GM19324 (cell line): ENCODE data around the gene TSPEAR.
"Not testable (repeated sequence)": the region's sequence is repeated elsewhere in the genome, so short reads cannot be mapped to it uniquely, and the experiment has no call there.

Source experiments
- ATAC-seq: cut with Tn5 transposase; IDR thresholded peaks from one replicate; pipeline ENCODE4 v1.9.1; 2021; ENCODE audit warnings: mild to moderate bottlenecking, moderate library complexity; ENCODE audit not compliant: unreplicated experiment, low FRiP score

Gene TSPEAR

GRCh38 chr21:44637851-44638348 is 73.5 kb downstream of the TSPEAR start:
- ATAC-seq: not testable (repeated sequence)

DNA sequence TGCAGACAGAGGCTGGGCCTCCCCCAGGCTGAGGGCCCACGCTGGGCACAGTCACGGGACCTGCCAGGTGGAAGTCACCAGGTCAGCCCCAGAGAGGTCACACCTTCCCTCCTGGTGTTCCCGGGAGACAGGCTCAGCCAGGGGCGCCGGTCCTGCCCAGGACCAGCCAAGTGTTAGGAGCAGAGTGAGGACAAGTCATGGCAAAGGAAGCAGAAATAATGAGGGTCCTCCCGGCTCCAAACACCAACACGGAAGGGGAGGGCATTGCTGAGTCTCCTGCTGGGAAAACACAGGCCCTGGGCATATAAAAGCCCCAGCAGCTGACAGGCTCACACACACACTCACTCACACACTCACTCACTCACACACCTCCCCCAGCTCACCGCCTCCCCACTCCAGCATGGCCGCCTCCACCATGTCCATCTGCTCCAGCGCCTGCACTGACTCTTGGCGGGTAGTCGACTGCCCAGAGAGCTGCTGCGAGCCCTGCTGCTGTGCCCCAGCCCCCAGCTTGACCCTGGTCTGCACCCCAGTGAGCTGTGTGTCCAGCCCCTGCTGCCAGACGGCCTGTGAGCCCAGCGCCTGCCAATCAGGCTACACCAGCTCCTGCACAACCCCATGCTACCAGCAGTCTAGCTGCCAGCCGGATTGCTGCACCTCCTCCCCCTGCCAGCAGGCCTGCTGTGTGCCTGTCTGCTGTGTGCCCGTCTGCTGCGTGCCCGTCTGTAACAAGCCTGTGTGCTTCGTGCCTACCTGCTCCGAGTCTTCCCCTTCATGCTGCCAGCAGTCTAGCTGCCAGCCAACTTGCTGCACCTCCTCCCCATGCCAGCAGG is 74.1 kb downstream of the TSPEAR start, which contains the start of gene KRTAP10-10:
TSS of gene KRTAP10-10 (plus strand) at position 339 of the 833 bp plus-strand sequence. CDS start at position 401, 62 bp downstream.
- no peak for ATAC-seq

GRCh38 chr21:44636209-44637017 is 75.0 kb downstream of the TSPEAR start:
- ATAC-seq: no peak

DNA sequence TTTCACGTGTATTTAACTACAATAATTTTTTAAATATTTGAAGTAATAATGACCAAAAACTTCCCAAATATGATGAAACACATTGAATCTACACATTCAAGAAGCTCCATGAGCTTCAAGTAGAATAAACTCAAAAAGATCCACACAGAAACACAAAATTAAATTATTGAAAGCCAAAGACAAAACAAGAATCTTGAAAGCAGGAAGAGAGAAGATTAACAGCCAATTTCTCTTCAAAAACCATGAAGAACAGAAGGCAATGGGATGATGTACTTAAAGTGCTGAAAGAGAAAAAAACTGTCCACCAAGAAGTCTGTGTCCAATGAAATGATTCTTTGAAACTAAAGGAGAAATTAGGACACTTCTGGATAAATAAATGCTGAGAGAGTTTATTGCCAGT is 79.3 kb downstream of the TSPEAR start:
- ATAC-seq: no peak

DNA sequence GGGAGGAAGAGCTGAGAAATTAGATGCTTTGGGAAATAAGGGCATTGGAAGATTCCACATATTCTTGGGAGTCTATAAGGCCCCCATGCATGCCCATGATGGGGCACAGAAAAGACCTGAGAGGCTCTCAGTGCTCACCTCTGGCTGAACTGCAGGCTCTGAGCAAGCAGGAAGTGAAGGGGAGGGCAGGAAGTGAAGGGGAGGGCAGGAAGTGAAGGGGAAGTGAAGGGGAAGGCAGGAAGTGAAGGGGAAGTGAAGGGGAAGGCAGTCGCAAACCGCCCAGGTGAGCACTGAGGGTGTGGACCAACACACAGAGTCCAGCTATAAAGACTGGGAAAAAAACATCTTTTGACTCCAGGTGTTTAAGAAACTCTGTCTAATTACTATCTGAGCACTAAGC is 80.9 kb downstream of the TSPEAR start:
- ATAC-seq: no peak

DNA sequence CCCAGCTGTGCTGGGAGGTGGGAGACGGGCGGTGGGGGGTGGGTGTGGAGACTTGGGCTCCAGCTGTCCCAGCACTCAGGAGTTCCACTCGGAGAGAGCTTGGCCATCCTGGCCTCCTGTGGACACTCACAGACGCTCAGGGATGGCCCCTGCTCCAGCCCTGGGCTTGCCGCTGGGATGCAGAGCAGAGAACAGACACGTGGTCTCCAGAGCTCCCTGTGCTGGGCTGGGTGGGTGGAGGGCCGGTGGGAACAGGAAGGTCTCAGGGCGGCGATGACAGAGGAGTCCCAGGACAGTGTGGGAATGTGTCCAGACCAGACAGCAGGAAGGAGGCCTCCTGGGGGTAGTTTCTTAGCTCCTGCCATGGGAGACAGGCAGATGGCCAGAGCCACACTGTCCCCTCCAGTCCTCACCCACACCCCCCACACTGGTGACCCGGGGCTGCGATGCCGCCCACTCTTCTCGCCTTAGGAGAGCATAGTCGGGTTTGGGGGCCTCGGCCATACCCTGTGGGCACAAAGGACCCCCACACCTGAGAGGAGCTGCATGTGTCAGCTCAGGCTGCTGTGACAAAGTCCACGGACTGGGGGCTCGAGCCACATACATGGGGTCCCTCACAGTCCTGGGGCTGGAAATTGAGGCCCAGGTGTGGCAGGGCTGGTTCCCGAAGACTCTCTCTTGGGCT is 82.5 kb downstream of the TSPEAR start:
- ATAC-seq: no peak

GRCh38 chr21:44627831-44628233 is 83.5 kb downstream of the TSPEAR start:
- ATAC-seq: not testable (repeated sequence)

GRCh38 chr21:44627181-44627822 is 84.1 kb downstream of the TSPEAR start:
- not testable (repeated sequence) for ATAC-seq

GRCh38 chr21:44626673-44627143 is 84.7 kb downstream of the TSPEAR start, which contains the start of gene KRTAP10-9:
TSS of gene KRTAP10-9 (plus strand) at chr21:44627093. CDS start at chr21:44627172, 79 bp downstream.
- no peak for ATAC-seq

DNA sequence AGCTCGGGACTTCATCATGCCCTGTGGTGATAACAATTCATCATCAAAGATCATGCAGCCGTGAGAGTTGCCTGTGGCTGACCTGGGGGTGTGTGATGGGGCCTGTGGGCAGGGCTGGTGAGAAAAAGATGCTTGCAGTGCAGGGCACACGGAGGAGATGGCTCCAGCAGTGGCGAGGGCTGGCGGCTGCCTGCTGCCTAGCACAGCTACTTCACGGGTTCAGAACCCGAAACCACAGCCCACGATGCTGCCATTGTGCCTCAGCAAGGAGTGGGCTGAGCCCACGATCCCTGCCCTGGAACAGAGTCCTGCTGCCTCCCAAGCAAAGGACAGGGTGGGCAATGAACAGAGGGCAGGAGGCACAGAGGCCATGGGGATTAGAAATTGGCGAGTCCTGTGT is 85.1 kb downstream of the TSPEAR start:
- ATAC-seq: no peak

DNA sequence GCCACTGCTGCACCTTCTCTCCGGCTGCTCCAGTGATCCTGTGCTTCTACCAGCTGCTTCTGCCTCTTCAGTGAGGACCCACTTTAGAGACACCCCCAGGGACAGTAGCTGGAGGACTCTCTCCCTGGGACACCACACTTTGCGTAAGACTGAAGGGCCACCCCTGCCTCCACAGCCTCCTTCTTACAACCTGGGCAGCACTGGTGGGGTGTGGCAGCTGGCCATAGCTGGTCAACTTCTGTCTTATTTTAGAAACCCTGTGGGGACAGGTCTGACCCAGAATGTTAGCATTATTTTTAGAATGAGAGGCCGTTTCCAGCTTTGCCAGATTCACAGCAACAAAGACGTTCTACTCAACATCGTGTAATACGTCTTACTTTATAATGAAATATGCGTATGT is 85.6 kb downstream of the TSPEAR start:
- ATAC-seq: no peak

- ATAC-seq: no peak
Measured at GRCh38 chr21:44623575-44623974, 87.8 kb downstream of the TSPEAR start.

GRCh38 chr21:44619886-44620285 is 91.5 kb downstream of the TSPEAR start:
- ATAC-seq: no peak

- ATAC-seq: no peak
Measured at GRCh38 chr21:44618909-44619308, 92.5 kb downstream of the TSPEAR start.

GRCh38 chr21:44618504-44618903 is 92.9 kb downstream of the TSPEAR start:
- no peak for ATAC-seq

DNA sequence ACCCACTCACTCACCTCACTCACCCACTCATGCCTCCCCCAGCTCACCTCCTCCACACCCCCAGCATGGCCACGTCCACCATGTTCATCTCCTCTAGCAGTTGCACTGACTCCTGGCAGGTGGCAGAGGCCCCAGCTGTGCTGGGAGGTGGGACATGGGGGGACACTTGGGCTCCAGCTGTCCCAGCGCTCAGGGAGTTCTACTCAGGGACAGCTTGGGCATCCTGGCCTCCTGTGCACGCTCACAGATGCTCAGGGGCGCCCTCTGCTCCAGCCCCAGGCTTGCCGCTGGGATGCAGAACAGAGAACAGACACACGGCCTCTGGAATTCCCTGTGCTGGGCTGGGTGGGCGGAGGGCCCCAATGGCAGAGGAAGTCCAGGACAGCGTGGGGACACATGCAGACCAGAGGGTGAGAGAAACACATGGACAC is 94.3 kb downstream of the TSPEAR start:
- ATAC-seq: no peak

GRCh38 chr21:44616591-44616926 is 94.8 kb downstream of the TSPEAR start:
- no peak for ATAC-seq

DNA sequence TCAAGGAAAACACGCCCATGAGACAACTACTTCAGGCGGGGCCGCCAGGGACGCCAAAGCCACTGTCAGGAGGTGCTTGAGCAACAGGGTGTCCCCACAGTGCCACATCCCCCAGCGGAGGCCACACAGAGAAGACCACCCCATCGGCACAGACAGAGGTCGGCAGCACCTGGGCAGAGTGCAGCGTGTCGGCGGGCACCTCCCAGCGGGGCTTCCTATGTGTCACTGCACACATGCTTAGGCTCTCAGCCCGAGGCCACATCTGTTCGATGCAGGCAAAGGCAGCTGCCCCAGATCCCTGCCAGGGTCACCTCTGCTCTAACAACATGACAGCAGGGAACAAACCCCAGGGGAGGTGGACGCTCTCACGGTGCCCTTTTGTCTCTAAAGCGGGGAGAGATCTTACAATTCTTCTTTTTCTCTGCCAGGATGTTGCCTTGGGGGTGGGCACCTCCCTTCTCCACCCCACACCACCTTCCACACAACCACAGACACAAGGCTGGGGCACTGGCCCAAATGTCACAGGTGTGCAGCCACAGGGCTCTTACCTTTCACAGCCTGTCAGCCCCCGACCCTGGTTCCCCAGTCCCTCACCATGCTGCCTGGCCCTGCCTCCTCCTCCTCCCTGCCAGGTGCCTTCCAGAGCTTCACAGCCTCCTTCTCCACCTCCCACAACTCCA is 95.3 kb downstream of the TSPEAR start:
- ATAC-seq: no peak

GRCh38 chr21:44615466-44615865 is 95.9 kb downstream of the TSPEAR start:
- ATAC-seq: no peak
